Neural cell (in vitro differentiated cells): ENCODE data around the gene TSPAN9. TPM values are rescaled to one million over a fixed set of nuclear protein-coding genes. Genes with fewer than 3 reads are reported as not detected.

ENCODE experiments used
- H2AFZ ChIP-seq: fragments of 200-600, 300-800 bp; sonication (generic), shearing (Covaris generic); 2 replicates; pipeline ENCODE4 v1.6.0; 2014; ENCODE audit warnings: low read depth, mild to moderate bottlenecking, antibody characterized with exemption, low read length, moderate library complexity
- H3F3A ChIP-seq: fragments of 200-600 bp; shearing (Covaris generic); 2 replicates; pipeline ENCODE4 v1.6.1; 2016; ENCODE audit warnings: mild to moderate bottlenecking, moderate library complexity, mixed read lengths, antibody characterized with exemption, low read length; ENCODE audit not compliant: insufficient read depth, poor library complexity, severe bottlenecking
- H3K27ac ChIP-seq: fragments of 200-600, 300-800 bp; sonication (generic), shearing (Covaris generic); 2 replicates; pipeline ENCODE4 v1.5.1; 2014; ENCODE audit warnings: mild to moderate bottlenecking, low read length, moderate library complexity
- H3K27me3 ChIP-seq: fragments of 300-800, 200-600 bp; sonication (generic), shearing (Covaris generic); 2 replicates; pipeline ENCODE4 v1.6.0; 2014; ENCODE audit warnings: mild to moderate bottlenecking, low read depth, low read length, moderate library complexity; ENCODE audit not compliant: insufficient read depth
- H3K36me3 ChIP-seq: fragments of 300-800, 200-600 bp; sonication (generic), shearing (Covaris generic); 2 replicates; pipeline ENCODE4 v1.5.1; 2014; ENCODE audit warnings: mild to moderate bottlenecking, antibody characterized with exemption, low read length, moderate library complexity; ENCODE audit not compliant: insufficient read depth
- H3K4me2 ChIP-seq: fragments of 300-800, 200-600 bp; sonication (generic), shearing (Covaris generic); 2 replicates; pipeline ENCODE4 v1.6.0; 2014; ENCODE audit warnings: mild to moderate bottlenecking, low read length
- H3K4me3 ChIP-seq: fragments of 300-800, 200-600 bp; sonication (generic), shearing (Covaris generic); 2 replicates; pipeline ENCODE4 v1.5.1; 2014; ENCODE audit warnings: mild to moderate bottlenecking, low read length, moderate library complexity
- H3K79me2 ChIP-seq: fragments of 200-600 bp; shearing (Covaris generic); replicated peaks from 2 replicates; pipeline ENCODE4 v1.6.0; 2014; ENCODE audit warnings: mild to moderate bottlenecking, low read length, moderate library complexity; ENCODE audit not compliant: insufficient read depth
- H3K9ac ChIP-seq: fragments of 300-800, 200-600 bp; sonication (generic), shearing (Covaris generic); 2 replicates; pipeline ENCODE4 v1.6.1; 2016; ENCODE audit warnings: mild to moderate bottlenecking, low read length, mixed read lengths
- H3K9me2 ChIP-seq: fragments of 200-600 bp; shearing (Covaris generic); 2 replicates; pipeline ENCODE4 v1.6.1; 2016; ENCODE audit warnings: mild to moderate bottlenecking, low read length, mixed read lengths; ENCODE audit not compliant: insufficient read depth
- H3K9me3 ChIP-seq: fragments of 200-600, 300-800 bp; sonication (generic), shearing (Covaris generic); 2 replicates; pipeline ENCODE4 v1.6.1; 2016; ENCODE audit warnings: mild to moderate bottlenecking, mixed run types, low read length, moderate library complexity, mixed read lengths
- H4K20me1 ChIP-seq: fragments of 200-600 bp; shearing (Covaris generic); 2 replicates; pipeline ENCODE4 v1.6.1; 2016; ENCODE audit warnings: mild to moderate bottlenecking, mixed run types; ENCODE audit not compliant: insufficient read depth
- CTCF ChIP-seq: fragments of 450-650 bp; IDR thresholded peaks from 2 replicates; pipeline ENCODE4 v1.5.1; 2014; ENCODE audit warnings: antibody characterized with exemption, mild to moderate bottlenecking, moderate library complexity; ENCODE audit not compliant: poor library complexity, severe bottlenecking
- EP300 ChIP-seq: fragments of 450-650 bp; conservative IDR thresholded peaks from 2 replicates; pipeline ENCODE4 v1.6.1; 2014; ENCODE audit warnings: antibody characterized with exemption, mild to moderate bottlenecking, moderate library complexity; ENCODE audit not compliant: poor library complexity, severe bottlenecking
- EZH2 ChIP-seq: fragments of 200-600, 300-800 bp; shearing (Covaris generic), sonication (generic); IDR thresholded peaks from 2 replicates; pipeline ENCODE4 v1.6.1; 2014; ENCODE audit warnings: antibody characterized with exemption, low read length, borderline replicate concordance, mild to moderate bottlenecking; ENCODE audit not compliant: insufficient read depth, poor library complexity, severe bottlenecking
- MXI1 ChIP-seq: fragments of 450-650 bp; conservative IDR thresholded peaks from 2 replicates; pipeline ENCODE4 v1.6.1; 2014; ENCODE audit warnings: antibody characterized with exemption, mild to moderate bottlenecking; ENCODE audit not compliant: poor library complexity, severe bottlenecking
- POLR2AphosphoS5 ChIP-seq: IDR thresholded peaks from 2 replicates; pipeline ENCODE4 v1.6.1; 2012
- RAD21 ChIP-seq: fragments of 450-650 bp; conservative IDR thresholded peaks from 2 replicates; pipeline ENCODE4 v1.6.1; 2014; ENCODE audit warnings: antibody characterized with exemption, mild to moderate bottlenecking, moderate library complexity
- REST ChIP-seq: IDR thresholded peaks from 2 replicates; pipeline ENCODE4 v1.6.1; 2012; ENCODE audit warnings: borderline replicate concordance
- SMC3 ChIP-seq: fragments of 450-650 bp; conservative IDR thresholded peaks from 2 replicates; pipeline ENCODE4 v1.6.1; 2014; ENCODE audit warnings: antibody characterized with exemption, mild to moderate bottlenecking, moderate library complexity; ENCODE audit not compliant: poor library complexity
- TAF1 ChIP-seq: IDR thresholded peaks from 2 replicates; pipeline ENCODE4 v1.6.1; 2012; ENCODE audit warnings: low read depth
- polyA plus RNA-seq: library from polyadenylated mRNA; depleted of rRNA; stranded (reverse); fragments of >200 nt; gene quantifications from 2 replicates; pipeline ENCODE4 v1.2.3, GENCODE V29; 2014

The TSPAN9 gene
- polyA plus RNA-seq, 1 donor from 2014 or later: 11.9 TPM

- Histone ChIP-seq H3K4me3 (no peak overlapping the region), H3F3A (no peaks in the 10 kb centered on the region), H3K27me3 (no peaks in the 10 kb centered on the region), H2AFZ (no peak overlapping the region), H3K79me2 (no peaks in the 10 kb centered on the region), H3K27ac (no peak overlapping the region), H3K36me3 (no peaks in the 10 kb centered on the region), H3K4me2 (no peak overlapping the region), H3K9me2 (no peaks in the 10 kb centered on the region), H3K9me3 (no peaks in the 10 kb centered on the region), H3K9ac (no peak overlapping the region), H4K20me1 (no peaks in the 10 kb centered on the region)
- TF ChIP-seq EZH2 (no peak), SMC3 (peak; percentile 65), RAD21 (peak; percentile 65), CTCF (peak; percentile 73)
Observed at GRCh38 chr12:3034067-3034750, 43.0 kb upstream of the TSPAN9 start.

- Histone ChIP-seq H2AFZ (no peak overlapping the region), H3K36me3 (no peaks in the 10 kb centered on the region), H3K9me3 (no peaks in the 10 kb centered on the region), H3F3A (no peaks in the 10 kb centered on the region), H3K4me2 (no peak overlapping the region), H3K4me3 (no peak overlapping the region), H4K20me1 (no peaks in the 10 kb centered on the region), H3K27me3 (no peaks in the 10 kb centered on the region), H3K9ac (peak overlapping the region; percentile 46), H3K9me2 (no peaks in the 10 kb centered on the region), H3K27ac (no peak overlapping the region), H3K79me2 (no peaks in the 10 kb centered on the region)
- no peak for TF ChIP-seq EP300
- TF ChIP-seq EZH2: no peak
- no peak for TF ChIP-seq CTCF
- no peak for TF ChIP-seq MXI1
- no peak for TF ChIP-seq TAF1
- no peak for TF ChIP-seq SMC3
- no peak for TF ChIP-seq POLR2AphosphoS5
- no peak for TF ChIP-seq RAD21
- no peak for TF ChIP-seq REST
Observed at GRCh38 chr12:3035171-3035570, 42.0 kb upstream of the TSPAN9 start.
